Left ventricle myocardium inferior (tissue), 1 donor: ENCODE data around the gene MAGI1. TPM values are rescaled to one million over a fixed set of nuclear protein-coding genes. Genes with fewer than 3 reads are reported as not detected.

Source experiments
- DNase-seq: peaks from one replicate; pipeline ENCODE4 v3.0.0-alpha.2; 2020
- H3K27ac ChIP-seq: fragments of 200-600 bp; replicated peaks from 2 replicates; pipeline ENCODE4 v1.8.0; 2021
- H3K27me3 ChIP-seq: fragments of 200-600 bp; 2 replicates; pipeline ENCODE4 v1.8.0; 2021; ENCODE audit warnings: low read depth
- H3K36me3 ChIP-seq: fragments of 200-600 bp; 2 replicates; pipeline ENCODE4 v1.8.0; 2021
- H3K4me1 ChIP-seq: fragments of 200-600 bp; 2 replicates; pipeline ENCODE4 v1.8.0; 2021
- H3K4me3 ChIP-seq: fragments of 200-600 bp; 2 replicates; pipeline ENCODE4 v1.8.0; 2021; ENCODE audit warnings: mild to moderate bottlenecking, moderate library complexity
- H3K9me3 ChIP-seq: fragments of 200-600 bp; replicated peaks from 2 replicates; pipeline ENCODE4 v1.8.0; 2021
- intact Hi-C: fragments of 100-400 bp; cut with micrococcal nuclease; formaldehyde crosslinking; loops from one replicate; pipeline ENCODE4 v1.11.0; 2022
- total RNA-seq: library from RNA; stranded (reverse); fragmentation: NEBNext Ultra II Directional; extraction: Animal tissue kit (Norgen Biotek cat#: 25700); gene quantifications from one replicate; pipeline ENCODE4 v1.2.1, GENCODE V29; 2021
- TF ChIP-seq, protein P1 (sequence below): fragments of 200-600 bp; IDR thresholded peaks from 2 replicates; pipeline ENCODE4 v1.8.0; 2021; ENCODE audit warnings: antibody characterized with exemption, mild to moderate bottlenecking, borderline replicate concordance
- donor health status: DM: no; HTN: yes; CAD: no; lungs with severe emphysema.

The MAGI1 gene
- total RNA-seq, 1 donor from 2014 or later, result 36.6 TPM

DNA sequence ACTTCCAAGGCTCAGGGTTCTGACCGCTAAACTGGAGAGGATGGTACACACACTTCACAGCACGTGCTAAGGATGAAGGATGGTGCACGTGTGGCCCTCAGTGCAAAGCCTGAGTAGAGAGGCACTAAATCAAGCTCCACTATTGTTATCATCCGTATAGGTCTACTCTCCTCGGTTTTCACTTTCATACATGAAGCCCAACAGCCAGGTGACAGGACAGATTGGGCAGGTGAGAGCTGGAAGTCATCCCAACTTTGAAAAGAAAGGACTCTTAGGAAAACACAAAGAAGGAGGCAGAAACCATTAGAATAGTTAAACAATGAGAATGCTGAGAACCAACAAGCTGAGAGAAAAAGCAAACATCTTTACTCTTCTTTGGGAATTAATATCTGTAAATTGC is 21.1 kb downstream of the MAGI1 start:
- no peaks in the 10 kb centered on the region for H3K9me3 ChIP-seq
- H3K27me3 ChIP-seq, result no peaks in the 10 kb centered on the region
- intact Hi-C loops, result no loop called here
- TF ChIP-seq, protein P1, sequence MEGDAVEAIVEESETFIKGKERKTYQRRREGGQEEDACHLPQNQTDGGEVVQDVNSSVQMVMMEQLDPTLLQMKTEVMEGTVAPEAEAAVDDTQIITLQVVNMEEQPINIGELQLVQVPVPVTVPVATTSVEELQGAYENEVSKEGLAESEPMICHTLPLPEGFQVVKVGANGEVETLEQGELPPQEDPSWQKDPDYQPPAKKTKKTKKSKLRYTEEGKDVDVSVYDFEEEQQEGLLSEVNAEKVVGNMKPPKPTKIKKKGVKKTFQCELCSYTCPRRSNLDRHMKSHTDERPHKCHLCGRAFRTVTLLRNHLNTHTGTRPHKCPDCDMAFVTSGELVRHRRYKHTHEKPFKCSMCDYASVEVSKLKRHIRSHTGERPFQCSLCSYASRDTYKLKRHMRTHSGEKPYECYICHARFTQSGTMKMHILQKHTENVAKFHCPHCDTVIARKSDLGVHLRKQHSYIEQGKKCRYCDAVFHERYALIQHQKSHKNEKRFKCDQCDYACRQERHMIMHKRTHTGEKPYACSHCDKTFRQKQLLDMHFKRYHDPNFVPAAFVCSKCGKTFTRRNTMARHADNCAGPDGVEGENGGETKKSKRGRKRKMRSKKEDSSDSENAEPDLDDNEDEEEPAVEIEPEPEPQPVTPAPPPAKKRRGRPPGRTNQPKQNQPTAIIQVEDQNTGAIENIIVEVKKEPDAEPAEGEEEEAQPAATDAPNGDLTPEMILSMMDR, result no peak
- no peaks in the 10 kb centered on the region for H3K36me3 ChIP-seq
- no peak overlapping the region for H3K4me3 ChIP-seq
- H3K4me1 ChIP-seq, result peaks cover 77% of the 10 kb centered on the region
- DNase-seq, result no peak
- no peak overlapping the region for H3K27ac ChIP-seq

DNA sequence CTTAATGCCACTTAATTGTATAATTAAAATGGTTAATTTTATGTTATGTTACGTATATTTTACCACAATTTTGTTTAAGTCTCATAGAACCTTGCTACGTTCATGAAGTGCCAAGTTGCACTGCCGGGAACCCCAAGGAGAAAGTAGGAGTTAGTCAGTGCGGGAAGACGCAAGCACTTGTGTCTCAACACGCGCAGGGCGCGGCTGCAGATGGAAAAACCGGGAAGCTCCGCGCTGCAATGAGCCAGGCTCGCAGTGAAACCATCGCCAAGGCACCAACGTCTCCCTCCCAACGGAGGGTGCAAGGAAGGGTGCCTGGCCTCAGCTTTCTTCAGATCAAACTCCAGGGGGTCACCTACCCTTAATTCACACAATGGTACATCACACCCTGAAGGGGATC is 21.6 kb downstream of the MAGI1 start:
- no peak for DNase-seq
- intact Hi-C loops, result no loop called here
- Histone ChIP-seq H3K27ac (no peak overlapping the region), H3K4me3 (no peak overlapping the region), H3K36me3 (no peaks in the 10 kb centered on the region), H3K27me3 (no peaks in the 10 kb centered on the region), H3K4me1 (peaks cover 76% of the 10 kb centered on the region), H3K9me3 (no peaks in the 10 kb centered on the region)
- TF ChIP-seq, protein P1, result no peak

DNA sequence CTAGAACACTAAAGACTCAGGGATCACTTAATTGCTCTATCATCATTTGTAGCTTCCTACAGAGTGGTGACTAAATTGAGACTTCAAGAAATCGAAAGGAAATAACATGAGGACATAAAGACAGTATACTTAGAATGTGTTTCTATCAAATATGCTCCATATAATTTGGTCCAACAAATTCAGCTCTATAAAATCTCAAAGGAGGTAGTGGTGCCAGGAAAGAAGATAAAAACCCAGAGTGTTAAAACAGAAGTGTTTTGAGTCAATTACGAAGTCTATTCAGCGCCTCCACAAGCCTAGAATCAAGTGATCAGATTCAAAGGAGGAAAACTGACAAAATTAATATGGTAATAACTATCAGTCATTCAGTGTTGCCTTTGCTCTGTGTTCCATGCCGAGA is 22.9 kb downstream of the MAGI1 start:
- H3K4me1 ChIP-seq, result peaks cover 76% of the 10 kb centered on the region
- no peaks in the 10 kb centered on the region for H3K9me3 ChIP-seq
- TF ChIP-seq, protein P1, result no peak
- DNase-seq, result no peak
- H3K4me3 ChIP-seq, result no peak overlapping the region
- intact Hi-C loops, result no loop called here
- no peaks in the 10 kb centered on the region for H3K36me3 ChIP-seq
- no peak overlapping the region for H3K27ac ChIP-seq
- H3K27me3 ChIP-seq, result no peaks in the 10 kb centered on the region

DNA sequence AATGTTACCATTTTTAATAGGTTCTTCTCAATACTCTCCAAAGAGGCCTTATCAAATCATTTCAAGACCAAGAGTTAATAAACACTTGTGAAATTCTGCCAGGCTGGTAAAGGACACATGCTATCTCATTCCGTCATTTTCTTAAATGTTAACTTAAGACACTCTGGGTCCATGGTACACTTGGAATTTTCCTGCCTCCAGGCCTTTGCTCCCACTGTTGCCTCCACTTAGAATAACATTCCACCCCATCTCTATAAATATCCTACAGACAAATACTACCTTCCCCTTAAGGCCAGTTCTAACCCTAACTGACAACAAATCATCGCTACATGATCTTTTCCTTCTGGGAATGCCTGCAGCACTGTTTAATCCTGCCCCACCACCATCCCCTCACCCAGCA is 24.1 kb downstream of the MAGI1 start:
- Histone ChIP-seq H3K4me1 (peaks cover 75% of the 10 kb centered on the region), H3K4me3 (no peak overlapping the region), H3K36me3 (no peaks in the 10 kb centered on the region), H3K9me3 (no peaks in the 10 kb centered on the region), H3K27me3 (no peaks in the 10 kb centered on the region), H3K27ac (peak overlapping the region; percentile 13)
- DNase-seq, result no peak
- TF ChIP-seq, protein P1, result no peak
- intact Hi-C loops, result no loop called here

- Histone ChIP-seq H3K27ac (no peak overlapping the region), H3K4me1 (peaks cover 71% of the 10 kb centered on the region), H3K36me3 (no peaks in the 10 kb centered on the region), H3K27me3 (no peaks in the 10 kb centered on the region), H3K4me3 (no peak overlapping the region), H3K9me3 (no peaks in the 10 kb centered on the region)
- TF ChIP-seq, protein P1, result no peak
- intact Hi-C loops, result no loop called here
- no peak for DNase-seq
Measured at GRCh38 chr3:66014056-66014455, 24.7 kb downstream of the MAGI1 start.

DNA sequence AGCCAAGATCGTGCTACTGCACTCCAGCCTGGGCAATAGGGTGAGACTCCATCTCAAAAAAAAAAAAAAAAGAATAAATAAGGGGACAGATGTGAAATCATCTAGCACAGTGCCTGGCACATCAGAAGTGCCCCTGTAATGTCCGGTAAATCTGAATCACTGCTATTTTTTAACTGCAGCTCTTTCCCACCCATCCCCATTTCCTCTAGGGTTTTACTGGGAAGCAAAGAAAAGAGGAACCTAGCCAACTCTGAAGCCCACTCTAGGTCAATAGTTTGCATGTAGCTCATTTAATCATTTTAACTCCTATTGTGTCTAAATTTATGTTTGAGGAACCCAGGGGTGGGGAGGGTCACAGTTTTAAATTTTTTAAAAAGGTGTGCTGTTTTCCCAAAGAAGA is 26.0 kb downstream of the MAGI1 start:
- intact Hi-C loops, result no loop called here
- H3K4me3 ChIP-seq, result no peak overlapping the region
- peaks cover 76% of the 10 kb centered on the region for H3K4me1 ChIP-seq
- TF ChIP-seq, protein P1, result no peak
- H3K9me3 ChIP-seq, result no peaks in the 10 kb centered on the region
- H3K27me3 ChIP-seq, result no peaks in the 10 kb centered on the region
- no peak for DNase-seq
- no peak overlapping the region for H3K27ac ChIP-seq
- H3K36me3 ChIP-seq, result no peaks in the 10 kb centered on the region
